Pulmonary artery endothelial cell (primary cell): Measurements from ENCODE around the gene ST6GALNAC6. TPM values are rescaled to one million over a fixed set of nuclear protein-coding genes. Genes with fewer than 3 reads are reported as not detected.

Experiments
- total RNA-seq: library from RNA; depleted of rRNA; stranded (reverse); fragments of >200 nt; gene quantifications from 2 replicates; pipeline ENCODE4 v1.2.3, GENCODE V29; 2014

Gene ST6GALNAC6
- total RNA-seq, 1 donor from 2014 or later: 48.1 TPM

Other genes with a start within 250 kb of the ST6GALNAC6 start
- gene CFAP157, start 192.6 kb downstream of the ST6GALNAC6 start, total RNA-seq: not detected in 2 replicates
- gene PTRH1, start 183.9 kb downstream of the ST6GALNAC6 start, total RNA-seq: 30.0 and 40.4 TPM in 2 replicates
- not detected in 2 replicates for gene TTC16, start 183.5 kb downstream of the ST6GALNAC6 start, total RNA-seq
- gene TOR2A, start 164.3 kb downstream of the ST6GALNAC6 start, total RNA-seq: 5.8 and 7.8 TPM in 2 replicates
- 56.8 and 58.3 TPM in 2 replicates for gene SH2D3C, start 120.9 kb downstream of the ST6GALNAC6 start, total RNA-seq
- gene CDK9, start 113.6 kb downstream of the ST6GALNAC6 start, total RNA-seq: 107 and 116 TPM in 2 replicates
- gene FPGS, start 96.7 kb downstream of the ST6GALNAC6 start, total RNA-seq: 71.4 and 104 TPM in 2 replicates
- 46.5 and 49.5 TPM in 2 replicates for gene ENG, start 44.9 kb downstream of the ST6GALNAC6 start, total RNA-seq
- 50.2 and 56.2 TPM in 2 replicates for gene AK1, start 21.9 kb downstream of the ST6GALNAC6 start, total RNA-seq
- 62.0 and 69.0 TPM in 2 replicates for gene ST6GALNAC4, start 17.4 kb upstream of the ST6GALNAC6 start, total RNA-seq
- gene PIP5KL1, start 31.2 kb upstream of the ST6GALNAC6 start, total RNA-seq: 0.21 and 0.79 TPM in 2 replicates
- gene DPM2, start 38.3 kb upstream of the ST6GALNAC6 start, total RNA-seq: 11.9 and 12.1 TPM in 2 replicates
- 4.4 and 5.2 TPM in 2 replicates for gene EEIG1, start 81.4 kb upstream of the ST6GALNAC6 start, total RNA-seq
- gene NAIF1, start 167.7 kb upstream of the ST6GALNAC6 start, total RNA-seq: 10.1 and 16.3 TPM in 2 replicates
- gene SLC25A25, start 168.6 kb upstream of the ST6GALNAC6 start, total RNA-seq: 14.7 and 25.1 TPM in 2 replicates
- gene PTGES2, start 228.1 kb upstream of the ST6GALNAC6 start, total RNA-seq: 103 and 129 TPM in 2 replicates
- not detected in 2 replicates for gene LCN2, start 249.8 kb upstream of the ST6GALNAC6 start, total RNA-seq